GM23338 (cell line): Measurements from ENCODE around the gene NME9. TPM values are rescaled to one million over a fixed set of nuclear protein-coding genes. Genes with fewer than 3 reads are reported as not detected.

Experiments
- ATAC-seq: fragments of 200-7000 bp; cut with Tn5 transposase; 3 replicates; pipeline ENCODE4 v1.9.1; 2020
- DNase-seq: peaks from one replicate; pipeline ENCODE4 v3.0.0-alpha.2; 2015; ENCODE audit warnings: low spot score
- H2AFZ ChIP-seq: fragments of 200-600 bp; sonication (generic); 2 replicates; pipeline ENCODE4 v1.8.0; 2016; ENCODE audit warnings: antibody characterized with exemption, mild to moderate bottlenecking, moderate library complexity
- H3F3A ChIP-seq: fragments of 200-600 bp; sonication (generic); replicated peaks from 2 replicates; pipeline ENCODE4 v1.8.0; 2017; ENCODE audit warnings: antibody characterized with exemption, mixed run types, low read depth
- H3K27ac ChIP-seq: fragments of 200-600 bp; sonication (generic); 2 replicates; pipeline ENCODE4 v1.6.1; 2016; ENCODE audit warnings: low read depth
- H3K27me3 ChIP-seq: fragments of 200-600 bp; sonication (generic); 2 replicates; pipeline ENCODE4 v1.8.0; 2016; ENCODE audit warnings: mild to moderate bottlenecking, mixed run types, moderate library complexity; ENCODE audit not compliant: insufficient read depth
- H3K36me3 ChIP-seq: fragments of 200-600 bp; sonication (generic); 2 replicates; pipeline ENCODE4 v1.8.0; 2016; ENCODE audit warnings: mild to moderate bottlenecking; ENCODE audit not compliant: insufficient read depth
- H3K4me1 ChIP-seq: fragments of 200-600 bp; sonication (generic); 2 replicates; pipeline ENCODE4 v1.8.0; 2016; ENCODE audit warnings: mild to moderate bottlenecking, moderate library complexity; ENCODE audit not compliant: insufficient read depth
- H3K4me2 ChIP-seq: fragments of 200-600 bp; sonication (generic); 2 replicates; pipeline ENCODE4 v1.7.1; 2017; ENCODE audit warnings: mixed run types
- H3K4me3 ChIP-seq: fragments of 200-600 bp; sonication (generic); 2 replicates; pipeline ENCODE4 v1.6.1; 2016; ENCODE audit warnings: mixed run types
- H3K79me2 ChIP-seq: fragments of 200-600 bp; sonication (generic); replicated peaks from 2 replicates; pipeline ENCODE4 v1.8.0; 2017; ENCODE audit warnings: mild to moderate bottlenecking; ENCODE audit not compliant: insufficient read depth
- H3K9me2 ChIP-seq: fragments of 200-600 bp; sonication (generic); 2 replicates; pipeline ENCODE4 v1.8.0; 2017; ENCODE audit not compliant: insufficient read depth
- H4K20me1 ChIP-seq: fragments of 200-600 bp; sonication (generic); replicated peaks from 2 replicates; pipeline ENCODE4 v1.8.0; 2017; ENCODE audit warnings: mild to moderate bottlenecking; ENCODE audit not compliant: insufficient read depth
- H3K27ac Mint-ChIP-seq: 2 replicates; pipeline ENCODE4 v1.8.0; 2020; ENCODE audit warnings: inconsistent platforms, mild to moderate bottlenecking, moderate library complexity, mixed read lengths
- H3K27me3 Mint-ChIP-seq: 3 replicates; pipeline ENCODE4 v1.8.0; 2022; ENCODE audit warnings: low read depth, mild to moderate bottlenecking, moderate library complexity, mixed read lengths, inconsistent platforms; ENCODE audit not compliant: insufficient read depth, poor library complexity
- H3K36me3 Mint-ChIP-seq: 3 replicates; pipeline ENCODE4 v1.8.0; 2021; ENCODE audit warnings: low read depth, mild to moderate bottlenecking, inconsistent platforms, moderate library complexity, mixed read lengths
- H3K4me1 Mint-ChIP-seq: 3 replicates; pipeline ENCODE4 v1.8.0; 2020; ENCODE audit warnings: mild to moderate bottlenecking, inconsistent platforms, mixed read lengths
- H3K4me3 Mint-ChIP-seq: 3 replicates; pipeline ENCODE4 v1.8.0; 2021; ENCODE audit warnings: moderate library complexity, mild to moderate bottlenecking, inconsistent platforms, mixed read lengths
- H3K9me3 Mint-ChIP-seq: 3 replicates; pipeline ENCODE4 v1.8.0; 2020; ENCODE audit warnings: moderate library complexity, mild to moderate bottlenecking, inconsistent platforms, mixed read lengths
- CTCF ChIP-seq, 2 experiments: fragments of 200-600 bp in 1 of 2; sonication (generic) in 1 of 2; conservative IDR thresholded peaks; 2 replicates each; pipeline versions ENCODE4 v1.5.1 to v1.6.1; 2016 to 2017; ENCODE audit warnings: antibody characterized with exemption in 2 of 2, low read depth in 2 of 2, mild to moderate bottlenecking in 2 of 2, moderate library complexity in 1 of 2
- EZH2phosphoT487 ChIP-seq: fragments of 200-600 bp; sonication (generic); IDR thresholded peaks from one replicate; pipeline ENCODE4 v1.8.1; 2018; ENCODE audit warnings: antibody characterized with exemption; ENCODE audit not compliant: unreplicated experiment
- POLR2AphosphoS5 ChIP-seq: IDR thresholded peaks from 2 replicates; pipeline ENCODE4 v1.6.1; 2016; ENCODE audit warnings: antibody characterized with exemption, low read depth
- STAT1 ChIP-seq: IDR thresholded peaks from one replicate; pipeline ENCODE4 v1.6.1; 2016; ENCODE audit warnings: antibody characterized with exemption; ENCODE audit not compliant: unreplicated experiment
- ZNF462 ChIP-seq: fragments of 250-450 bp; sonication (Bioruptor Pico); IDR thresholded peaks from 2 replicates; pipeline ENCODE4 v1.5.0; 2020; ENCODE audit warnings: mild to moderate bottlenecking, moderate library complexity
- polyA plus RNA-seq: library from polyadenylated mRNA; unstranded; fragments of >200 nt; fragmentation: Nextera tagmentation; extraction: Ambion mirVana; gene quantifications from 2 replicates; pipeline ENCODE4 v1.2.1, GENCODE V29; 2016
- total RNA-seq: library from RNA; depleted of rRNA; stranded (reverse); fragments of >200 nt; shearing (Covaris generic); gene quantifications from 2 replicates; pipeline ENCODE4 v1.2.3, GENCODE V29; 2014

NME9 gene
- total and polyA plus RNA-seq, 2 experiments from 2014 or later = 0.14 to 2.0 TPM

- Histone ChIP-seq H3K27ac (no peak overlapping the region), H4K20me1 (no peaks in the 10 kb centered on the region), H3K79me2 (no peaks in the 10 kb centered on the region), H3K4me2 (no peak overlapping the region), H2AFZ (no peak overlapping the region), H3F3A (no peaks in the 10 kb centered on the region), H3K4me3 (no peak overlapping the region), H3K4me1 (peaks cover 4% of the 10 kb centered on the region; the same call in 1 of the 2 replicates), H3K36me3 (no peaks in the 10 kb centered on the region; the same call in 1 of the 2 replicates), H3K9me2 (0 out of 2 replicates have a peak, but pooled peaks cover 2% of the 10 kb centered on the region), H3K27me3 (no peaks in the 10 kb centered on the region)
- ATAC-seq = no peak
- H3K4me3 Mint-ChIP-seq = no peak overlapping the region
- H3K4me1 Mint-ChIP-seq = peaks cover 10% of the 10 kb centered on the region
- no peak overlapping the region for H3K27ac Mint-ChIP-seq
- H3K36me3 Mint-ChIP-seq = peaks cover 9% of the 10 kb centered on the region; the same call in 1 of the 3 replicates
- TF ChIP-seq EZH2phosphoT487 = no peak
- TF ChIP-seq POLR2AphosphoS5 = no peak
- TF ChIP-seq CTCF (conservative IDR thresholded peaks at IDR 0.05; ENCODE audit: low read depth in 2 of 2) = peak in 1 of 2 experiments; percentile 37; a peak in 2 of 4 replicates
- TF ChIP-seq STAT1 = no peak
- no peak for TF ChIP-seq ZNF462
- DNase-seq = no peak
- no peaks in the 10 kb centered on the region; the same call in 2 of the 3 replicates for H3K9me3 Mint-ChIP-seq
- H3K27me3 Mint-ChIP-seq = peaks cover 9% of the 10 kb centered on the region
Measured at GRCh38 chr3:138371070-138371965, 41.7 kb upstream of the NME9 start.
